Activated naive CD4-positive, alpha-beta T cell treated with anti-CD3 and anti-CD28 coated beads, Interleukin-2, amount 10 ng/mL, durations not matched to agents 7 days and 5 days (primary cell): ENCODE results near the gene RAD54L.
A peak's percentile ranks its signal among the peaks of the same experiment; 100 is the strongest.
"Not testable (repeated sequence)": the region's sequence is repeated elsewhere in the genome, so short reads cannot be mapped to it uniquely, and the experiment has no call there.

Source experiments
- CTCF ChIA-PET: fragments of 350-600 bp; sonication (Branson Sonifier 250); formaldehyde crosslinking; loops from one replicate; lab custom pipeline; 2021; ENCODE audit warnings: antibody characterized with exemption; lab: Charles Lee
- DNase-seq: peaks from one replicate; pipeline ENCODE4 v3.0.0-alpha.2; 2020
- H3K27ac Mint-ChIP-seq: one replicate; pipeline ENCODE4 v1.8.0; 2021; ENCODE audit warnings: mild to moderate bottlenecking, moderate library complexity, mixed read lengths
- H3K27me3 Mint-ChIP-seq: one replicate; pipeline ENCODE4 v1.8.0; 2021; ENCODE audit warnings: mild to moderate bottlenecking, mixed read lengths
- H3K36me3 Mint-ChIP-seq: one replicate; pipeline ENCODE4 v1.8.0; 2021; ENCODE audit warnings: mixed read lengths
- H3K4me1 Mint-ChIP-seq: one replicate; pipeline ENCODE4 v1.8.0; 2021; ENCODE audit warnings: mixed read lengths
- H3K4me3 Mint-ChIP-seq: one replicate; pipeline ENCODE4 v1.8.0; 2021; ENCODE audit warnings: mild to moderate bottlenecking, moderate library complexity, mixed read lengths
- H3K9me3 Mint-ChIP-seq: one replicate; pipeline ENCODE4 v1.8.0; 2021; ENCODE audit warnings: mixed read lengths

RAD54L gene

DNA sequence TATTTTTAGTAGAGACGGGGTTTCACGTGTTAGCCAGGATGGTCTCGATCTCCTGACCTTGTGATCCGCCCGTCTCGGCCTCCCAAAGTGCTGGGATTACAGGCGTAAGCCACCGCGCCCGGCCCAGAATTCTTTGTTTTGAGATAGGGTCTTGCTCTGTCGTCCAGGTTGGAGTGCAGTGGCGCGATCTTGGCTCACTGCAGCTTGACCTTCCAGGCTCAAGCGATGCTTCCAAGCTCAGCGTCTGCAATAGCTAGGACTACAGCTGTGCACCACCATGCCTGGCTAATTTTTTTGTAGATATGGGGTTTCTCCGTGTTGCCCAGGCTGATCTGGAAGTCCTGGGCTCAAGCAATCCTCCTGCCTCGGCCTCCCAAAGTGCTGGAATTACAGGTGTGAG is 1.4 kb upstream of the RAD54L start:
- not testable (repeated sequence) for H3K27ac Mint-ChIP-seq

DNA sequence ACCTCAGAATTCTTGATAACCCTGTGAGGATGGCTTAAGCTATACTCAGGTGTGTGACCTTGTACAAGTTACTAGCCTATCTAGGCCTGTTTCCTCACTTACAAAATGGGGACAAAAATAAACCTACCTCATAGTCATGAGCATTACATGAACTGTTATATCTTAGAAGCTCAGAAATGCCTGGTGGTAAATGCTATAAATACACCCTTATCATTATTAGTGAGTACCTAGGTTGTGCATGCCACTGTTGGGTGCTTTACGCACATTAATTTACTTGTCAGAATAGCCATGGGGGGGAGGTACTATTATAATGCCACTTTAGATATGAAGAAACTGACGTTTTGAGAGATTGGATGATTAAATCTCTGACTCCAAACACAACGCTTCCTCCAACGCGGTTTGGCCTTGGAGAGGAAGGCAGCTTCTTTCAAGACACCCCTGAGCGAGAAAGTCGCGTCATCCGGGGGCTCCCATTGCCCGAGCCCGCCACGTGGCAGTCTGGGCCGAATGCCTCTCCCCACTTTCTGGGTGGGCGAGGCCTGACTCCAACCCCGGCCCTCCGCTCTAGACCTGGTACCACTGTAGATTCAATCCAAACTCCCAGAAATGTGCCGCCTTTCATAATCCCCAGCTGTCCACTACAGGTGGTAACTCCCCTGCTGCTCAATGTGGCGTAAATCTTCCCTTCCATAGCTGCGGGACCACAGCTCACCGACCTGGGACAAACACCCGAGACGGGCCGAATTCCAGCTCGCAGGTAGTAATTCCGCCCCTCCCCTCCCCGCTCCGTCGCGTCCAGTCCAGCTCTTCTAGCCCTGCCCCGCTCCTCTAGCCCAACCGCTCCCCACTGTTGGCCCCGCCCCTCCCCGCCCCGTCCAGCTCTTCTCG is 771 bp upstream of the RAD54L start:
- peaks cover 25% of the 10 kb centered on the region for H3K36me3 Mint-ChIP-seq
- CTCF ChIA-PET, result interaction anchor here (0.7 to 4.7 kb wide), 9 partner anchors 15 to 101 kb away, joined by 3 to 58 read pairs (median 4); no protein-coding TSS in a partner anchor
- peak overlapping the region; percentile 85 for H3K27ac Mint-ChIP-seq

More for the DNA sequence above, 1.4 kb upstream of the RAD54L start:
- not testable (repeated sequence) for DNase-seq, H3K9me3 Mint-ChIP-seq, H3K27me3 Mint-ChIP-seq
- Mint-ChIP-seq H3K4me1 (peaks cover 37% of the 10 kb centered on the region), H3K36me3 (peaks cover 19% of the 10 kb centered on the region), H3K4me3 (peak overlapping the region; percentile 96)
- CTCF ChIA-PET, result interaction anchor here (0.8 to 4.7 kb wide), 7 partner anchors 19 to 102 kb away, joined by 3 to 58 read pairs (median 4); no protein-coding TSS in a partner anchor

DNA sequence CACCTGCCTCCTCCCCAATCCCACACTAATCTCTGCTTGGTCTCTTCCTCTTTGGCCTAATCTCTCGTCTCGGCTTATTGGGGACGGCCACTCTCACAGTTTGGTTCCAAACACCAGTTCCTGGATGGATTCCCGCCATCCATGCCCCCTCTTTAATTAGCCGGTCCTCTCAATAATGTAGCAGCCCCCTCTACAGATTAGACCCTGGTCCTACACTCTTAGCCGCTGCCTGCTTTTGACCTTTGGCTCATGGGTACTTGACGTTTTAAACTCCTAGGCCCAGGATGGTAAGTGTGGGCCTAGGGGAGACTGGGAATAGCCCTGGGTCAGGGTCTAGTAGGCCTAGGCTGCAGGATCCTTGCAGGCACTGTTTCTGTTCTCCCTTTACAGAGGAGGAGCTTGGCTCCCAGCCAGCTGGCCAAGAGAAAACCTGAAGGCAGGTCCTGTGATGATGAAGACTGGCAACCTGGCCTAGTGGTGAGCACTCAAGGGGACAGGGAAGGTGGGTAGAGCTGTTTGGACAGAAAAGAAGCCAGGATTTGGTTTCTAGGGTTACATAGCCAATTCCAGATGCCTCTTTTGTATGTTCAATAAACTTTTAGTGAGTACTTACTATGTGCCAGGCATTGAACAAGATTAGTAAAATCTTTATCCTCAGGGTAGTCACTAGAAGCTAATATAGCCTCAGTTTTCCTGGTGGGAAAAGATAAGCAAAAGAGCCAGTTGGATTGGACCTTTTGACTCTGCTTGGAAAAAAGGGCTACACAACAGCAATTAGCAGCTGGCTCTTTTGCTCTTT is 758 bp downstream of the RAD54L start:
- H3K4me1 Mint-ChIP-seq, result peaks cover 47% of the 10 kb centered on the region
- H3K27ac Mint-ChIP-seq, result peak overlapping the region; percentile 88
- H3K27me3 Mint-ChIP-seq, result peaks cover 5% of the 10 kb centered on the region
- CTCF ChIA-PET, result interaction anchor here (0.7 to 2.8 kb wide), 2 partner anchors 25 to 49 kb away, joined by 3 to 14 read pairs; no protein-coding TSS in a partner anchor
- peak overlapping the region; percentile 96 for H3K4me3 Mint-ChIP-seq
- no peaks in the 10 kb centered on the region for H3K9me3 Mint-ChIP-seq
- peaks cover 40% of the 10 kb centered on the region for H3K36me3 Mint-ChIP-seq
- DNase-seq, result peak; percentile 51

More for the DNA sequence above, 771 bp upstream of the RAD54L start:
- H3K4me1 Mint-ChIP-seq, result peaks cover 39% of the 10 kb centered on the region
- no peaks in the 10 kb centered on the region for H3K9me3 Mint-ChIP-seq
- H3K27me3 Mint-ChIP-seq, result peaks cover 5% of the 10 kb centered on the region
- peak; percentile 76 for DNase-seq
- peak overlapping the region; percentile 96 for H3K4me3 Mint-ChIP-seq

DNA sequence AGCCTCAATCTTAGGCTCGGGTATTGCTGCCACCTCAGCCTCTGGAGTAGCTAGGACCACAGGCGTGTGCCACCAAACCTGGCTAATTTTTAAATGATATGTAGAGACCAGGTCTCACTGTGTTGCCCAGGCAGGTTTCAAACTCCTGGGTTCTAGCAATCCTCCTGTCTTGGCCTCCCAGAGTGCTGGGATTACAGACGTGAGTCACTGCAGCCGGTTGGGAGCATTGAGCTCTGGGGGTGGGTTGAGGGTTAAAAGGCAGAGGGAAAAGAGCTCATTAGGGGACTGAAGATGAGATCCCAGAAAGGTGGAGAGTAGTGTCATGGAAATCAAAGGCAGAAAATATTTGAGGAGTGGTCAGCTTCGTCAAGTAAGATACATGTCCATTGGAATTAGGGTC is 7.1 kb downstream of the RAD54L start:
- Mint-ChIP-seq H3K27me3 (no peaks in the 10 kb centered on the region), H3K9me3 (no peaks in the 10 kb centered on the region), H3K36me3 (peaks cover 48% of the 10 kb centered on the region), H3K4me1 (peaks cover 19% of the 10 kb centered on the region), H3K4me3 (no peak overlapping the region), H3K27ac (no peak overlapping the region)
- no peak for DNase-seq
- CTCF ChIA-PET, result no interaction called here

DNA sequence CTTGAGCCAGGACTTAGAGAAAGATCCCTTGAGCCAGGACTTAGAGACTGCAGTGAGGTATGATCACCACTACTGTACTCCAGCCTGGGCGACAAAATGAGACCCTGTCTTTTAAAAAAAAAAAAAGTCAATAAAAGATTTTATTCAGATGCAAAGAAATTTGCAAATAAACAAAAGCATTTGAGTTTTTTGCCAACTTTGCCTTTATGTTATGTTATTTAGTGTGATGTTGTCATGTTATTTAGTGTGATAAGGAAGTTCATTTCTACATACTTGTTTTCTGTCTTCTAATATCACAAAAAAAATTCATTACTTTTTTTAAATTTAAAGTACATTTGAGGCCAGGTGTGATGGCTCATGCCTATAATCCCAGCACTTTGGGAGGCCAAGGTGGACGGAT is 9.0 kb downstream of the RAD54L start:
- CTCF ChIA-PET, result no interaction called here
- DNase-seq, result no peak
- no peak overlapping the region for H3K4me3 Mint-ChIP-seq
- peaks cover 52% of the 10 kb centered on the region for H3K36me3 Mint-ChIP-seq
- H3K27me3 Mint-ChIP-seq, result no peaks in the 10 kb centered on the region
- H3K9me3 Mint-ChIP-seq, result no peaks in the 10 kb centered on the region
- peaks cover 8% of the 10 kb centered on the region for H3K4me1 Mint-ChIP-seq
- H3K27ac Mint-ChIP-seq, result no peak overlapping the region

DNA sequence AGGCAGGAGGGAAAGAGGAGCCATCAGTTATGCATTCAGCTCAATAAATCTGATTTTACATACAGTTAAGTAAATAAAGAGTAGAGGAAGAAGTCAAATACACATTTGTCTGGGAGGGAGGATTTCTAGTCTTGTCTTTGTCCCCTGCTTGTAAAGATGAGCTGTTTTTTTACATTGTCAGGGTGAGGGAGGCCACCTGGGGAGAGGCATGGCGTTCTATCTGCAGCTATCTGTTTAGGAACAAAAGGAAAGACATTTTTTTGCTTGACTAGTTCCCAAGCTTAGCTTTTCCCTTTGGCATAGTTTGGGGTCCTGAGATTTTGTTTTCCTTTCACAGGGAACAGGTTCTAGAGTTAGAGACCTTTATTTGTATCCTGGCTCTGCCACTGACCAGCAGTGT is 14.9 kb downstream of the RAD54L start:
- no peaks in the 10 kb centered on the region for H3K9me3 Mint-ChIP-seq
- no peak overlapping the region for H3K4me3 Mint-ChIP-seq
- CTCF ChIA-PET, result interaction anchor here (0.9 to 2.1 kb wide), 3 partner anchors 11 to 39 kb away, joined by 3 to 7 read pairs (median 6); no protein-coding TSS in a partner anchor
- H3K27me3 Mint-ChIP-seq, result no peaks in the 10 kb centered on the region
- no peak for DNase-seq
- H3K27ac Mint-ChIP-seq, result no peak overlapping the region
- no peaks in the 10 kb centered on the region for H3K4me1 Mint-ChIP-seq
- H3K36me3 Mint-ChIP-seq, result peaks cover 62% of the 10 kb centered on the region

DNA sequence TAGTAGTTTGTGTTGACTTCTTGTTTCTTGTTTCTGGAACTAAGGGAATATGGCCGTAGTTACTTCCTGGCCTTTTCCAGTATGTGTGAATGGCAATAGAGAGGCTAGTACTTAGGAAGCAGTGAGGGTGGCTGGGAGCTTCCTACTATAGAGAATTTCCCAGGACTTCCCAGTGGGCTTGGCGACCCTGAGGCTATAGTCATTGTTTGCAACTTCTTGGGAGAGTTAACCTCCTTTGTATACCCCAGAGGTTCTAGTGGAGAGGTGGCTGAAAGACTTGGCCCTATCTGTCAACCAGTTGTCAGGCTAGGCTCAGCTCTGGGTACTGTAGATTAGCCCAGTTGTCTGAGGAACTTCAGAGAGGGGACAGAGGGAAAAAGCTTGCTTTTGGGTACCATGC is 15.6 kb downstream of the RAD54L start:
- H3K27me3 Mint-ChIP-seq, result no peaks in the 10 kb centered on the region
- DNase-seq, result no peak
- H3K36me3 Mint-ChIP-seq, result peaks cover 67% of the 10 kb centered on the region
- H3K4me1 Mint-ChIP-seq, result no peaks in the 10 kb centered on the region
- CTCF ChIA-PET, result interaction anchor here (1.8 to 2.1 kb wide), 2 partner anchors 18 to 39 kb away, joined by 6 to 7 read pairs; no protein-coding TSS in a partner anchor
- no peak overlapping the region for H3K27ac Mint-ChIP-seq
- no peaks in the 10 kb centered on the region for H3K9me3 Mint-ChIP-seq
- no peak overlapping the region for H3K4me3 Mint-ChIP-seq

DNA sequence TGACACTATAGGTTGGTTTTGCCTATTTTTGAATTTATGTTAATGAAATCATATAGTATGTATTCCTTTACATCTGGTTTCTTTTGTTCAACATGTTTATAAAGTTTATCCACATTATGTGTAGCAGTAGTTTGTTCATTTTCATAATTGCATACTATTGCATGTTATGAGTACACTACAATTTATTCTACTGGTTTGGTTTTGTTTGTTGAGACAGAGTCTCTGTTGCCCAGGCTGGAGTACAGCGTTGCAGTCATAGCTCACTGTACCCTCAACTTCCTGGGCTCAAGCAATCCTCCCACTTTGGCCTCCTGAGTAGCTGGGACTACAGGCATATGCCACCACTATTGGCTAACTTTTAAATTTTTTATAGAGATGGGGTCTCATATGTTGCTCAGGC is 21.0 kb downstream of the RAD54L start:
- no peaks in the 10 kb centered on the region for H3K27me3 Mint-ChIP-seq
- no peak overlapping the region for H3K4me3 Mint-ChIP-seq
- DNase-seq, result no peak
- no peak overlapping the region for H3K27ac Mint-ChIP-seq
- CTCF ChIA-PET, result no interaction called here
- no peaks in the 10 kb centered on the region for H3K9me3 Mint-ChIP-seq
- H3K36me3 Mint-ChIP-seq, result peaks cover 58% of the 10 kb centered on the region
- no peaks in the 10 kb centered on the region for H3K4me1 Mint-ChIP-seq

DNA sequence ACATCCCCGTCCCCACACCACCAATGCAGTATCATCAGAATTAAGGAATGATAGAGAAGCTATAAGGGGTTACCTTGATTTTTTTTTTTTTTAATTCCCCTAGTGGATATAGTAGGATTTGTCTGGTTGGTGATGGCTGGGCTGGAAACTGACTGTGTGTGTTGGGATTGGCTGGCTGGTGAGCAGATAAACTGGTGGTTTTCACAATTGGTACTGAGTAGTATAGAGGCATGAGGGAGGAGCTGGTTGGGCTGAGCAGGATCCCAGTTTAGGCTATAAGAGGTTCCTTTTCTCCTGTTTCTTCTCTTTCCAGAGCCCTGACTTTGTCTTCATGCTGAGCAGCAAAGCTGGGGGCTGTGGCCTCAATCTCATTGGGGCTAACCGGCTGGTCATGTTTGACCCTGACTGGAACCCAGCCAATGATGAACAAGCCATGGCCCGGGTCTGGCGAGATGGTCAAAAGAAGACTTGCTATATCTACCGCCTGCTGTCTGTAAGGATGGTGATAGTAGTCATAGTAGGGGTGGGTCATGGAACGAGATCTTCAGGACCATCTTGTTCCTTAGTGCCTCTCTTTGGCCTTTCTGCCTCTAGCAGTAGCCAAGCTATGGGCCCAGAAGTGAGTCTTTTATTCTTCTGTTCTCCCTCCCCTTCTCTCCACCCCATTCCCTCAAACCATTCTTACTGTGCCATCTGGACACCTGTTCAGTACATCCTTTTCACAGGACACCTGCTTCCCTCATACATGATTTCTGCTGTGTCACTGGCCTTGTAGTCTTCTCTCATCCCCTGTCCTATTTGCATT is 26.9 kb downstream of the RAD54L start:
- H3K27ac Mint-ChIP-seq, result no peak overlapping the region
- H3K9me3 Mint-ChIP-seq, result no peaks in the 10 kb centered on the region
- no peaks in the 10 kb centered on the region for H3K4me1 Mint-ChIP-seq
- no peak for DNase-seq
- CTCF ChIA-PET, result interaction anchor here (0.6 to 1.1 kb wide), 3 partner anchors 13 to 238 kb away, joined by 3 read pairs; no protein-coding TSS in a partner anchor
- peaks cover 59% of the 10 kb centered on the region for H3K36me3 Mint-ChIP-seq
- H3K4me3 Mint-ChIP-seq, result no peak overlapping the region
- no peaks in the 10 kb centered on the region for H3K27me3 Mint-ChIP-seq

DNA sequence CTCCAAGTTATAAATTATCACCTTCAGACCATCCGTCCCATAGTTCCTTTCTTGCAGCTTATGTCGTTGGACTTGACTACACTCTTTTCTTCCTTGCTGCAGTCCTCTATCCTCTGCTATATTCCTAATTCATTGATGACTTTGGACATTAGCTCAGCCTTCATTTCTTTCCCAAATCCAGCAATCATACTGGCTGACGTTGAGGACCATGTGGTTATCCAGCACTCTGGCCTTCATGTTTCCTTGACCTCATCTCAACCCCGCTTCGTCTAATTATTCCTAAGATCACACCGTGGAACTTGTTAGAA is 27.4 kb downstream of the RAD54L start:
- DNase-seq, result no peak
- Mint-ChIP-seq H3K27me3 (no peaks in the 10 kb centered on the region), H3K27ac (no peak overlapping the region), H3K36me3 (peaks cover 56% of the 10 kb centered on the region), H3K4me1 (no peaks in the 10 kb centered on the region), H3K9me3 (no peaks in the 10 kb centered on the region), H3K4me3 (no peak overlapping the region)
- CTCF ChIA-PET, result interaction anchor here (0.8 kb wide), 1 partner anchor 73 kb away, joined by 3 read pairs; no protein-coding TSS in a partner anchor

DNA sequence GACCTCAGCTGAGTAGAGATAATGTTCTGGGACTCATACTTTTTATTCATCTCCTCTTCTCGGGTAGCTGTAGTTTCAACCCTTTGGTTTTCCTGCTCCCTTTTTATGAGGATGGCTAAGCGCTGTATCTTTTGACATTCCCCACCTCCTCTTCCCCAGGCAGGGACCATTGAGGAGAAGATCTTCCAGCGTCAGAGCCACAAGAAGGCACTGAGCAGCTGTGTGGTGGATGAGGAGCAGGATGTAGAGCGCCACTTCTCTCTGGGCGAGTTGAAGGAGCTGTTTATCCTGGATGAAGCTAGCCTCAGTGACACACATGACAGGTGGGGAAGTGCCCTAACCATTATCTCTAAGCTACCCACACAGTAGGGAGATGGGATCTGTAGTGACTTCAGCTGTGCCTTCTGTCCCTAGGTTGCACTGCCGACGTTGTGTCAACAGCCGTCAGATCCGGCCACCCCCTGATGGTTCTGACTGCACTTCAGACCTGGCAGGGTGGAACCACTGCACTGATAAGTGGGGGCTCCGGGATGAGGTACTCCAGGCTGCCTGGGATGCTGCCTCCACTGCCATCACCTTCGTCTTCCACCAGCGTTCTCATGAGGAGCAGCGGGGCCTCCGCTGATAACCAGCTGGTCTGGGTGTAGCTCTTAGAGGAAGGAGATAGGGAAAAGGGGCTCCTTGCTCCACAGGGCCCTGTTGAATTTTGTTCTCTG is 30.3 kb downstream of the RAD54L start:
- Mint-ChIP-seq H3K9me3 (no peaks in the 10 kb centered on the region), H3K27me3 (no peaks in the 10 kb centered on the region), H3K27ac (no peak overlapping the region), H3K4me3 (no peak overlapping the region), H3K36me3 (peaks cover 64% of the 10 kb centered on the region), H3K4me1 (no peaks in the 10 kb centered on the region)
- no peak for DNase-seq
- CTCF ChIA-PET, result interaction anchor here (0.9 kb wide), 1 partner anchor 83 kb away, joined by 3 read pairs; no protein-coding TSS in a partner anchor

DNA sequence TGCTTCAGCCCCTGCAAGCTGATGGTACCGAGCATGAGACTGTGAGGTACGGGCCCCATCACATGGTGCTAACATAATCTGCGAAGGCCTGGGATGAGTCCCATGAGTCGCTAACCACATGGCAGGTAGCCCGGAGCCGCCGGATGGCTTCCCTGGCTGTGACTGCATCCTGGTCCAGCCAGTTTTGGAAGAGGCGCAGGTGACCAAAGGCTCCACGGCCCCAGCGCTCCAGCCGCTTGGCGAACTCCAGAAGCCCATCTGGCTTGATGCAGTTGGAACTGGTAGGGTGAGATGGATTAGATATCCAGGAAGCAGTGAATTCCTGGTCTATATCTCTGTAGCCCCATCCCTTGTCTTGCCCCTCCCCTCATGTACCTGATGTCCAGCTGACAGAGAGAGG is 31.2 kb downstream of the RAD54L start:
- Mint-ChIP-seq H3K36me3 (peaks cover 65% of the 10 kb centered on the region), H3K4me3 (no peak overlapping the region), H3K27ac (no peak overlapping the region), H3K9me3 (no peaks in the 10 kb centered on the region), H3K27me3 (no peaks in the 10 kb centered on the region), H3K4me1 (no peaks in the 10 kb centered on the region)
- CTCF ChIA-PET, result no interaction called here
- DNase-seq, result no peak

DNA sequence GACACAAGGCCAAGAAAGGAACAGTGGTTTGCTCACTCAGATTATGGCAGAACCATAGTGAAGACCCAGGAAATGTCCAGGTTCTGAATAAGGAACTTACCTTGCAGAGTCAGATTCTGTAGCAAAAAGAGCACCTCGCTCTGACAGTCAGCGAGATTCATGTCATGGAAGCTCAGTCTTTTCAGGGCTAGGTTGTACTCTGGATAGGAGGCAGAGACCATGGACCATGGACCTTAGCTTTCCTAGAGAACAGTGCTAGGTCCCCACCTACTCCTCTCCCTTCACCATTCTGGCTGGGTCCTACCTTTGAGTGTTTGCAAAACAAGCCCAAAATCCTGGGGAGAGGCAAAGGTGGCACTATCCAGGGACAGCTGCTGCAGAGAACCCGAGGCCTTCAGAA is 32.5 kb downstream of the RAD54L start:
- no peak overlapping the region for H3K27ac Mint-ChIP-seq
- H3K4me3 Mint-ChIP-seq, result no peak overlapping the region
- CTCF ChIA-PET, result no interaction called here
- peaks cover 65% of the 10 kb centered on the region for H3K36me3 Mint-ChIP-seq
- DNase-seq, result no peak
- H3K9me3 Mint-ChIP-seq, result no peaks in the 10 kb centered on the region
- H3K27me3 Mint-ChIP-seq, result no peaks in the 10 kb centered on the region
- peaks cover 7% of the 10 kb centered on the region for H3K4me1 Mint-ChIP-seq
